Lung (tissue), 12 donors: ENCODE measurements around the gene CTDSP2. TPM values are rescaled to one million over a fixed set of nuclear protein-coding genes. Genes with fewer than 3 reads are reported as not detected.

ENCODE experiments used
- ATAC-seq: fragments of 200-7000 bp; cut with Tn5 transposase; one replicate; pipeline ENCODE4 v1.9.1; 2020; ENCODE audit warnings: moderate number of reproducible peaks; ENCODE audit not compliant: insufficient read depth, low FRiP score
- DNase-seq, 3 donors: peaks; one replicate each; pipeline ENCODE4 v3.0.0-alpha.2; 2013 to 2017
- H3K27ac ChIP-seq, 2 donors: one replicate each; pipeline ENCODE4 v1.5.1; 2013; ENCODE audit warnings: mild to moderate bottlenecking in 2 of 2, moderate library complexity in 2 of 2, control low read depth in 1 of 2, inconsistent platforms in 1 of 2, low read depth in 1 of 2, low read length in 1 of 2
- H3K27me3 ChIP-seq, 3 donors: one replicate each; pipeline ENCODE4 v1.5.1; 2013; ENCODE audit warnings: low read length in 2 of 3; ENCODE audit not compliant: control insufficient read depth in 3 of 3, insufficient read depth in 3 of 3
- H3K36me3 ChIP-seq, 4 donors: one replicate each; pipeline ENCODE4 v1.5.1; 2013; ENCODE audit warnings: low read length in 4 of 4, mild to moderate bottlenecking in 1 of 4, moderate library complexity in 1 of 4; ENCODE audit not compliant: control insufficient read depth in 4 of 4, insufficient read depth in 4 of 4
- H3K4me1 ChIP-seq, 5 donors: one replicate each; pipeline ENCODE4 v1.5.1; 2013; ENCODE audit warnings: low read length in 5 of 5, mild to moderate bottlenecking in 2 of 5, moderate library complexity in 1 of 5; ENCODE audit not compliant: control insufficient read depth in 5 of 5, insufficient read depth in 5 of 5
- H3K4me3 ChIP-seq: one replicate; pipeline ENCODE4 v1.5.1; 2013; ENCODE audit warnings: mild to moderate bottlenecking, control low read depth, moderate library complexity
- H3K9ac ChIP-seq, 2 donors: one replicate each; pipeline ENCODE4 v1.5.1; 2013; ENCODE audit warnings: low read length in 2 of 2, control low read depth in 1 of 2; ENCODE audit not compliant: insufficient read depth in 1 of 2
- H3K9me3 ChIP-seq, 4 donors: one replicate each; pipeline ENCODE4 v1.5.1; 2013; ENCODE audit warnings: low read length in 3 of 4, mild to moderate bottlenecking in 1 of 4, moderate library complexity in 1 of 4; ENCODE audit not compliant: control insufficient read depth in 4 of 4, insufficient read depth in 3 of 4
- WGBS, 2 donors: extraction: QIAGEN DNeasy Blood & Tissue Kit; methylation state at CpG; one replicate each; pipeline ENCODE4 v1.1.7; 2013; 5-methylcytosine and 5-hydroxymethylcytosine counted together
- polyA plus RNA-seq, 2 donors: library from polyadenylated mRNA; stranded (reverse); fragments of 200-250 nt; gene quantifications; one replicate each; pipeline ENCODE4 v1.2.1, GENCODE V29; 2013
- total RNA-seq, 2 donors: library from RNA; depleted of rRNA in 1 of 2; stranded (reverse); fragments of >200 nt in 1 of 2; gene quantifications; one replicate each; pipeline ENCODE4 v1.2.1, GENCODE V29; 2014 to 2021
- TF ChIP-seq, protein P1 (sequence below): IDR thresholded peaks from 2 replicates; pipeline ENCODE4 v1.5.1; 2012; ENCODE audit warnings: mild to moderate bottlenecking; ENCODE audit errors: control extremely low read depth, extremely low read depth
- donor health status: control.
- donor health status: control.
- donor health status: Bipolar disorder and iron deficiency.
- donor health status: healthy.
- donor health status: DM: yes; HTN: yes; CAD: no.

The CTDSP2 gene
- total and polyA plus RNA-seq, 4 donors: 46.8 to 179 (median 133) TPM

DNA sequence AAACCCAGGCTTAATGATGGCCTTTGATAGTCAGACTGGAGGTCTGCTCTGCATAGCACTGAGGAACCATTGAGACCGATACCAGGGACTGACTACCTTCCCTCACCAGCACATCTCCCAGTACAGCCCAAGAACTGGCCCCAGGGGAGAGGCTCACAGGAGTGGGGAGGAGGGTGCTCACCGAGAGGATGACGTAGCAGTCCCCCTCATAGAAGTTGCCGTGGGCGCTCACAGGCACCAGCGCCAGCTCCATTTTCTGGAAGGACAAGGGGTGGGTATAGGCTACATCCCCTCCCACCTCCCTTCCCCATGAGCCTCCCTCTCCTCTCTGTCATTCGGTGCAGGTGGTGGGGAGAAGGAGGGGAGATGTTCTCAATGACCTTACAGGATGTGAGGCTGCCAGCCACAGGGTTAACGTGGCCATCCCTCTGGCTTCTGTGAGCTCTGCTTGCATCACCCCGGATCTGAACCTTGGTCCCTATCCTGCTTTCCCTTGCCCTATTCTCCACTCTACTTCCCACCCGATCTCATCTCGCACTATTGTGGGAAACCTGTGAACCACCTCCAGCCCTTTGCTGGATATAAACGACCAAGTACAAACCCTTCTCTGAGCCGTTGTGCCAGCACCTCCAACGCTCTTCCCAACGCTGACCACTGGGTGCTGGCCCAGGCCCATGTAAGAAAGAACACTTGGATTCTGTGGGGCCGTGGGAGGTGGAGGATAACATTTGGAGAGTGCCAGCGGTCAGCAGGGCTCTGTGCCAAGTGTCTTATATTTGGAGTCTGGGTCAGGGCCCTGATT is 32.4 kb downstream of the CTDSP2 start:
- DNase-seq (no peak), ATAC-seq (no peak)
- peaks cover 9 to 26% (median 15%) of the 10 kb centered on the region in 4 donors for H3K36me3 ChIP-seq
- 70 to 84% methylated on average over 17 of the region's 17 CpGs for WGBS, 2 donors
- H3K27me3 ChIP-seq: no peaks in the 10 kb centered on the region
- no peak overlapping the region for H3K9ac ChIP-seq
- H3K4me1 ChIP-seq: peaks cover 0 to 12% (median 7%) of the 10 kb centered on the region in 5 donors
- TF ChIP-seq, protein P1, sequence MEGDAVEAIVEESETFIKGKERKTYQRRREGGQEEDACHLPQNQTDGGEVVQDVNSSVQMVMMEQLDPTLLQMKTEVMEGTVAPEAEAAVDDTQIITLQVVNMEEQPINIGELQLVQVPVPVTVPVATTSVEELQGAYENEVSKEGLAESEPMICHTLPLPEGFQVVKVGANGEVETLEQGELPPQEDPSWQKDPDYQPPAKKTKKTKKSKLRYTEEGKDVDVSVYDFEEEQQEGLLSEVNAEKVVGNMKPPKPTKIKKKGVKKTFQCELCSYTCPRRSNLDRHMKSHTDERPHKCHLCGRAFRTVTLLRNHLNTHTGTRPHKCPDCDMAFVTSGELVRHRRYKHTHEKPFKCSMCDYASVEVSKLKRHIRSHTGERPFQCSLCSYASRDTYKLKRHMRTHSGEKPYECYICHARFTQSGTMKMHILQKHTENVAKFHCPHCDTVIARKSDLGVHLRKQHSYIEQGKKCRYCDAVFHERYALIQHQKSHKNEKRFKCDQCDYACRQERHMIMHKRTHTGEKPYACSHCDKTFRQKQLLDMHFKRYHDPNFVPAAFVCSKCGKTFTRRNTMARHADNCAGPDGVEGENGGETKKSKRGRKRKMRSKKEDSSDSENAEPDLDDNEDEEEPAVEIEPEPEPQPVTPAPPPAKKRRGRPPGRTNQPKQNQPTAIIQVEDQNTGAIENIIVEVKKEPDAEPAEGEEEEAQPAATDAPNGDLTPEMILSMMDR: no peak
- H3K4me3 ChIP-seq: no peak overlapping the region
- H3K9me3 ChIP-seq: no peaks in the 10 kb centered on the region
- H3K27ac ChIP-seq: no peak overlapping the region

DNA sequence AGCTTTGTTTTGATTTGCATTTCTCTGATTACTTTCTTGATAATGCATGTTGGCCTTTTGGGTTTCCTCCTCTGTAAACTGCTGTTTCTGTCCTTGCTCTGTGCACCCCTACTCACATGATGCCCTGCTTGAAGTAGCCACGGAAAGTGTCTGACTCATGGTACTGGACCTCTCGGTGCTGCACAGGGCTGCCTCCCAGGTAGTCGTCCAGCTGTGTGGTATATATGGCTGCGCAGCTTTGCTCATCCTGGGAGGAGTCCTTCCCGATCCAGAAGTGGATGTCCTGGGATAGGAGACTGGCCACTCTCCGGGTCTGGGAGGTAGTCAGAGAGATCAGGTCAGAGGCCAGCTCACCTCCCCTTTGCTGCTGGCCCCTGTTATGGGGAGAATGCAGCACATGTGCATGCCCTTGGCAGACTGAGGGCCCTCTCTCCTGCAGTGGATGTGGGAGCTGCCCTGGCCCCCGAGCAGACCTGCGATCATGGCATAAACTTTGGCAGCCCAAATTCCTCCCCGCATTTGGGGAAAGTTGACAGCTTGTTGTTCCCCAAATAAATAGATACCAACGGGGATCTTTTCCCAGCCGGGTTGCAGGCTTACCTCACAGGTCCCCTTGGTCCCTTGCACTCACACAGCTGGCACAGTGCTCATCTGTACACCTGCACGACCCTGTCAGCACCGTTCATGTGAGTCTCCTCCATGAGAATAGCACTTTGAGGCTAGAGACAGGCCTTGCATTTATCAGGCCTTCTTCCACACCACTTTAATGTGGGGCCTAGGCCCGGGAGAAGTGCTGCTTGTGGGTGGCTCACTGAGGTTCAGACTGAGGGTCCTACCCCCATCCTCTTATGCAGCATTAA is 33.2 kb downstream of the CTDSP2 start:
- Histone ChIP-seq H3K27ac (no peak overlapping the region), H3K4me1 (peaks cover 0 to 10% (median 7%) of the 10 kb centered on the region in 5 donors), H3K9me3 (no peaks in the 10 kb centered on the region), H3K4me3 (no peak overlapping the region), H3K9ac (no peak overlapping the region), H3K27me3 (no peaks in the 10 kb centered on the region), H3K36me3 (peaks cover 6 to 25% (median 14%) of the 10 kb centered on the region in 4 donors)
- TF ChIP-seq, protein P1: no peak
- no peak for DNase-seq
- ATAC-seq: no peak
- 81 to 91% methylated on average over 14 of the region's 14 CpGs for WGBS, 2 donors

DNA sequence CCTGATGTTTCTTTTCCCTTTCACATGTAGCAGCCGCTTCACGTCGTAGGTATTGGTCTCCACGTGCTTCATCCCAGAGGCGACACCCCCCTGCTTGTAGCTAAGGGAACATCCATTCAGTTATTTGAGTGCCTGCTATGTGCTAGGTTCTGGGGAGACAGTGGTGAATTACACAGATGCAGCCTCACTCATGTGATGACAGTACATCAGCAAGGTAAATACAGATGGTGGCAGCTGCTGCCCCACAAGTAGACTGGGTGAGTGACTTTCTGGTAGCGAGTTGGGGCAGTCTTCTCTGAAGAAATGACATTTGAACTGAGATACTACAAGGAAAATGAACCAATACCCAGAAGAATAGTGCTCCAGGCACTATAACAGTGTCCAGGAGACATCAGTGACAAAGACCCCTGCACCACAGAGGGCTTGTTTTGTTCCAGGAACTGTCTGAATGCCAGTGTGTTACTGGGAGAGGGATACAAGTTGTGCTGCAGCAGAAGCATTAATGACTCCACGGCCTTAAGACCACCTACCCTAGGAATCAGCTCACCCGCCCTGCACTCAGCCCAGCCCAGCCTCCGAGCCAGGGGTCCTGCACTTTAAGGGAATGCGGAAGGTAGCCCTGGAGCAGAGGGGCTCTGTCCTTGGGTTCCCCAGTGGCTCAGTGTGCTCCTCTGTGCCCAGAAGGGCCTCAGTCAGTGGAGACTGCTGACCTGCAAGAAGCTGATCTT is 35.3 kb downstream of the CTDSP2 start:
- no peak overlapping the region for H3K4me3 ChIP-seq
- no peak for ATAC-seq
- H3K4me1 ChIP-seq: peaks cover 0 to 10% (median 0%) of the 10 kb centered on the region in 5 donors
- no peak overlapping the region for H3K27ac ChIP-seq
- TF ChIP-seq, protein P1: no peak
- 95 to 97% methylated on average over 10 of the region's 10 CpGs for WGBS, 2 donors
- H3K9me3 ChIP-seq: no peaks in the 10 kb centered on the region
- DNase-seq: no peak
- no peaks in the 10 kb centered on the region for H3K27me3 ChIP-seq
- H3K9ac ChIP-seq: no peak overlapping the region
- H3K36me3 ChIP-seq: peaks cover 13 to 40% (median 20%) of the 10 kb centered on the region in 4 donors
